HepG2 (cell line): Measurements from ENCODE around the gene SNX3. TPM values are rescaled to one million over a fixed set of nuclear protein-coding genes. Genes with fewer than 3 reads are reported as not detected.
A peak's percentile ranks its signal among the peaks of the same experiment; 100 is the strongest.

ENCODE experiments used
- ATAC-seq: fragments of 200-7000 bp; cut with Tn5 transposase; 3 replicates; pipeline ENCODE4 v1.9.1; 2020; ENCODE audit warnings: mild to moderate bottlenecking, moderate library complexity
- BruUV-seq: library from RNA; stranded (reverse); fragments of 400-500 nt; replicated peaks from 2 replicates; lab custom pipeline; 2021; lab: Mats Ljungman, UMichigan
- CTCF ChIA-PET: fragments of 300-600 bp; formaldehyde crosslinking; extraction: SDS; loops from one replicate; lab custom pipeline; 2021; ENCODE audit warnings: low total read pairs, inconsistent platforms, low intra/inter-chr PET ratio; lab: Yijun Ruan, JAX
- POLR2A ChIA-PET: fragments of 350-600 bp; sonication (Branson Sonifier 250); formaldehyde crosslinking; loops from one replicate; lab custom pipeline; 2020; ENCODE audit warnings: antibody characterized with exemption, inconsistent platforms; lab: Yijun Ruan, JAX
- DNase-seq: peaks from one replicate; pipeline ENCODE4 v3.0.0-alpha.2; 2015; ENCODE audit warnings: low spot score
- FAIRE-seq: peaks from 3 replicates; lab custom pipeline; 2011; peaks lifted over from hg19 to GRCh38; lab: Jason Lieb, UNC
- H2AFZ ChIP-seq: one replicate; pipeline ENCODE4 v1.6.1; 2011; ENCODE audit warnings: low read length, inconsistent platforms
- H3K27ac ChIP-seq: fragments of 300-600 bp; 3 replicates; pipeline ENCODE4 v1.8.0; 2011; ENCODE audit warnings: mixed run types, mild to moderate bottlenecking, mixed read lengths, low read length, inconsistent platforms; ENCODE audit not compliant: insufficient read depth; ENCODE audit errors: extremely low read length
- H3K27me3 ChIP-seq, 2 experiments: fragments of 200-600 bp in 1 of 2; 2 replicates in 1 of 2; 3 replicates in 1 of 2; pipeline versions ENCODE4 v1.6.0 to v1.8.0; 2011; ENCODE audit warnings: low read length in 2 of 2, mild to moderate bottlenecking in 2 of 2, moderate library complexity in 2 of 2, inconsistent platforms in 1 of 2; ENCODE audit not compliant: insufficient read depth in 2 of 2, control insufficient read depth in 1 of 2
- H3K36me3 ChIP-seq, 2 experiments: fragments of 200-600 bp in 1 of 2; replicated peaks in 1 of 2; 2 replicates in 1 of 2; 3 replicates in 1 of 2; pipeline versions ENCODE4 v1.5.1 to v1.8.0; 2011; ENCODE audit warnings: low read length in 2 of 2, inconsistent platforms in 1 of 2; ENCODE audit not compliant: insufficient read depth in 2 of 2, control insufficient read depth in 1 of 2
- H3K4me1 ChIP-seq: 2 replicates; pipeline ENCODE4 v1.5.1; 2012; ENCODE audit warnings: low read length, inconsistent platforms; ENCODE audit not compliant: insufficient read depth
- H3K4me2 ChIP-seq: 2 replicates; pipeline ENCODE4 v1.6.0; 2011; ENCODE audit warnings: low read depth, low read length, inconsistent platforms
- H3K4me3 ChIP-seq, 3 experiments: fragments of 200-600 bp in 1 of 3; sonication (generic), shearing (Covaris generic) in 1 of 3; replicated peaks in 1 of 3; 2 replicates each; pipeline ENCODE4 v1.5.1; 2011 to 2016; ENCODE audit warnings: low read length in 3 of 3, inconsistent platforms in 2 of 3, low read depth in 2 of 3, mild to moderate bottlenecking in 2 of 3, control low read depth in 1 of 3, mixed read lengths in 1 of 3; ENCODE audit not compliant: insufficient read depth in 1 of 3
- H3K79me2 ChIP-seq: one replicate; pipeline ENCODE4 v1.6.1; 2011; ENCODE audit warnings: low read length, inconsistent platforms; ENCODE audit not compliant: insufficient read depth
- H3K9ac ChIP-seq: 2 replicates; pipeline ENCODE4 v1.6.0; 2011; ENCODE audit warnings: mild to moderate bottlenecking, low read depth, low read length, inconsistent platforms; ENCODE audit not compliant: insufficient read depth
- H3K9me3 ChIP-seq: 2 replicates; pipeline ENCODE4 v1.5.1; 2012; ENCODE audit warnings: mild to moderate bottlenecking, low read length
- H4K20me1 ChIP-seq: 2 replicates; pipeline ENCODE4 v1.6.0; 2011; ENCODE audit warnings: inconsistent platforms, mild to moderate bottlenecking, low read length, moderate library complexity; ENCODE audit not compliant: insufficient read depth
- ADNP ChIP-seq: sonication (generic); formaldehyde crosslinking; IDR thresholded peaks from 2 replicates; pipeline ENCODE4 v1.4.0; 2020; ENCODE audit warnings: missing genetic modification reagents
- CENPT ChIP-seq: sonication (generic); formaldehyde crosslinking; IDR thresholded peaks from 2 replicates; pipeline ENCODE4 v1.8.0; 2022; ENCODE audit warnings: low read depth, mild to moderate bottlenecking, moderate library complexity, missing genetic modification reagents
- CERS6 ChIP-seq: sonication (generic); formaldehyde crosslinking; IDR thresholded peaks from 2 replicates; pipeline ENCODE4 v1.5.0; 2020; ENCODE audit warnings: missing genetic modification reagents
- DNMT3B ChIP-seq: conservative IDR thresholded peaks from 2 replicates; pipeline ENCODE4 v1.6.1; 2016; ENCODE audit warnings: missing biosample characterization, control low read depth
- FOXM1 ChIP-seq: sonication (generic); formaldehyde crosslinking; IDR thresholded peaks from 2 replicates; pipeline ENCODE4 v1.5.0; 2020; ENCODE audit warnings: missing genetic modification reagents
- FOXO4 ChIP-seq: sonication (generic); formaldehyde crosslinking; conservative IDR thresholded peaks from 2 replicates; pipeline ENCODE4 v1.8.1; 2023; ENCODE audit warnings: missing genetic modification reagents
- GABPB1 ChIP-seq: IDR thresholded peaks from 2 replicates; pipeline ENCODE4 v1.6.1; 2016; ENCODE audit warnings: mild to moderate bottlenecking, missing genetic modification reagents, moderate library complexity, missing compliant biosample characterization
- KDM3A ChIP-seq: IDR thresholded peaks from 2 replicates; pipeline ENCODE4 v1.6.1; 2018; ENCODE audit warnings: low read depth, missing compliant biosample characterization
- KDM6A ChIP-seq: IDR thresholded peaks from 2 replicates; pipeline ENCODE4 v1.6.1; 2016; ENCODE audit warnings: low read depth
- MZF1 ChIP-seq: sonication (generic); formaldehyde crosslinking; IDR thresholded peaks from 2 replicates; pipeline ENCODE4 v1.8.1; 2023; ENCODE audit warnings: mild to moderate bottlenecking, missing genetic modification reagents, borderline replicate concordance
- NBN ChIP-seq: fragments of 450-650 bp; conservative IDR thresholded peaks from 2 replicates; pipeline ENCODE4 v1.6.1; 2017
- NFYC ChIP-seq: IDR thresholded peaks from 2 replicates; pipeline ENCODE4 v1.6.1; 2016; ENCODE audit warnings: missing genetic modification reagents, missing compliant biosample characterization
- PRMT3 ChIP-seq: sonication (generic); formaldehyde crosslinking; IDR thresholded peaks from 2 replicates; pipeline ENCODE4 v1.8.1; 2022; ENCODE audit warnings: low read depth, mild to moderate bottlenecking, moderate library complexity, missing genetic modification reagents, borderline replicate concordance
- SNAPC2 ChIP-seq: sonication (generic); formaldehyde crosslinking; IDR thresholded peaks from 2 replicates; pipeline ENCODE4 v1.8.1; 2022; ENCODE audit warnings: mild to moderate bottlenecking, missing genetic modification reagents
- TCF7 ChIP-seq: sonication (generic); IDR thresholded peaks from 2 replicates; pipeline ENCODE4 v1.6.1; 2016; ENCODE audit warnings: antibody characterized with exemption, low read depth
- ZBTB4 ChIP-seq: sonication (generic); formaldehyde crosslinking; IDR thresholded peaks from 2 replicates; pipeline ENCODE4 v1.4.0; 2020; ENCODE audit warnings: missing genetic modification reagents, mild to moderate bottlenecking, borderline replicate concordance
- ZNF432 ChIP-seq: sonication (generic); formaldehyde crosslinking; IDR thresholded peaks from 2 replicates; pipeline ENCODE4 v1.5.0; 2020; ENCODE audit warnings: missing genetic modification reagents, mild to moderate bottlenecking, borderline replicate concordance
- ZNF547 ChIP-seq: sonication (generic); formaldehyde crosslinking; IDR thresholded peaks from 2 replicates; pipeline ENCODE4 v1.5.1; 2020; ENCODE audit warnings: mild to moderate bottlenecking, missing genetic modification reagents
- ZNF614 ChIP-seq: IDR thresholded peaks from 2 replicates; pipeline ENCODE4 v1.6.1; 2018; ENCODE audit warnings: missing biosample characterization, missing genetic modification reagents, inconsistent platforms, borderline replicate concordance
- ZNF841 ChIP-seq: sonication (generic); formaldehyde crosslinking; IDR thresholded peaks from 2 replicates; pipeline ENCODE4 v1.8.1; 2023; ENCODE audit warnings: missing genetic modification reagents, borderline replicate concordance
- WGBS: methylation state at CpG from one replicate; pipeline ENCODE4 v1.1.6; 2017; ENCODE audit warnings: low lambda C conversion rate; 5-methylcytosine and 5-hydroxymethylcytosine counted together
- in situ Hi-C: cut with HindIII; loops from 2 replicates; pipeline ENCODE4 v1.10.0; 2017; ENCODE audit warnings: low pct_unique_long_range_greater_than_20kb; ENCODE audit not compliant: extremely low pct_ligation_motif_present
- intact Hi-C: fragments of 100-400 bp; cut with micrococcal nuclease; formaldehyde crosslinking; loops from one replicate; pipeline ENCODE4 v1.10.0; 2022; ENCODE audit not compliant: unreplicated experiment
- polyA plus RNA-seq, 8 experiments: library from polyadenylated mRNA; depleted of rRNA in 3 of 8; stranded (reverse) in 7 of 8; unstranded in 1 of 8; fragments of >200 nt; fragmentation: Illumina TruSeq in 4 of 8; extraction: Trizol in 4 of 8; gene quantifications; 2 replicates each; pipeline versions ENCODE4 v1.2.1 to v1.2.3, GENCODE V29; 2011 to 2016; ENCODE audit warnings: low read depth in 4 of 8, missing spikeins in 1 of 8, mixed read lengths in 1 of 8; ENCODE audit not compliant: insufficient read depth in 1 of 8
- total RNA-seq, 5 experiments: library from RNA; depleted of rRNA; stranded (reverse); fragments of >200 nt; fragmentation: Illumina TruSeq; extraction: Trizol; gene quantifications; 2 replicates each; pipeline ENCODE4 v1.2.3, GENCODE V29; 2016; ENCODE audit warnings: low read depth in 1 of 5

SNX3 gene
- total and polyA plus RNA-seq, 2 of the 13 experiments (the other 11 are each of a cell fraction or from before 2014, with no cell fraction given): 84.9 to 226 TPM

GRCh38 chr6:108175592-108176279, 85.1 kb downstream of the SNX3 start:
- Histone ChIP-seq H2AFZ (peak overlapping the region; percentile 60), H3K36me3 (no peaks in the 10 kb centered on the region), H3K4me3 (peak overlapping the region; percentile 46 to 79 (median 57)), H3K9ac (peak overlapping the region; percentile 17; the same call in 1 of the 2 replicates), H3K27me3 (peaks cover 3 to 63% of the 10 kb centered on the region in 2 experiments; a peak in 3 of 5 replicates), H3K9me3 (no peaks in the 10 kb centered on the region), H3K4me2 (peak overlapping the region; percentile 98), H3K79me2 (no peaks in the 10 kb centered on the region), H3K4me1 (peaks cover 8% of the 10 kb centered on the region; the same call in 1 of the 2 replicates), H4K20me1 (no peaks in the 10 kb centered on the region), H3K27ac (no peak overlapping the region)
- ATAC-seq (peak; percentile 93), DNase-seq (no peak), FAIRE-seq (no peak)
- intact Hi-C loops (loop anchor here (1.0 kb wide), 1 partner anchor 317 kb away; no protein-coding TSS in a partner anchor), in situ Hi-C loops (no loop called here)
- WGBS: 0% methylated on average over 4 of the region's 38 CpGs
- ChIA-PET POLR2A (interaction anchor here (0.9 kb wide), 1 partner anchor 85 kb away, joined by 4 read pairs; the partner anchor contains the start of gene SNX3), CTCF (interaction anchor here (1.0 kb wide), 1 partner anchor 316 kb away, joined by 3 read pairs; no protein-coding TSS in a partner anchor)
- BruUV-seq: no TSS peak
- TF ChIP-seq ZNF841 (CRISPR knock-in tag) (no peak), FOXM1 (no peak), ZBTB4 (CRISPR knock-in tag) (no peak), NFYC (no peak), DNMT3B (no peak), KDM3A (CRISPR knock-in tag) (peak; percentile 68; the same call in 1 of the 2 replicates), MZF1 (CRISPR knock-in tag) (no peak), GABPB1 (CRISPR knock-in tag) (0 out of 2 replicates have a peak, but pooled peaks have one; percentile 39), NBN (no peak), FOXO4 (CRISPR knock-in tag) (no peak), CERS6 (CRISPR knock-in tag) (no peak), PRMT3 (CRISPR knock-in tag) (no peak), KDM6A (CRISPR knock-in tag) (no peak), CENPT (no peak), ADNP (no peak), TCF7 (no peak), ZNF614 (CRISPR knock-in tag) (0 out of 2 replicates have a peak, but pooled peaks have one; percentile 17), ZNF432 (no peak), SNAPC2 (no peak), ZNF547 (CRISPR knock-in tag) (no peak)
